ENCODE measurements around the gene WDR26.
A peak's percentile ranks its signal among the peaks of the same experiment; 100 is the strongest.
"Not testable (repeated sequence)": the region's sequence is repeated elsewhere in the genome, so short reads cannot be mapped to it uniquely, and the experiment has no call there.

Gene WDR26

DNA sequence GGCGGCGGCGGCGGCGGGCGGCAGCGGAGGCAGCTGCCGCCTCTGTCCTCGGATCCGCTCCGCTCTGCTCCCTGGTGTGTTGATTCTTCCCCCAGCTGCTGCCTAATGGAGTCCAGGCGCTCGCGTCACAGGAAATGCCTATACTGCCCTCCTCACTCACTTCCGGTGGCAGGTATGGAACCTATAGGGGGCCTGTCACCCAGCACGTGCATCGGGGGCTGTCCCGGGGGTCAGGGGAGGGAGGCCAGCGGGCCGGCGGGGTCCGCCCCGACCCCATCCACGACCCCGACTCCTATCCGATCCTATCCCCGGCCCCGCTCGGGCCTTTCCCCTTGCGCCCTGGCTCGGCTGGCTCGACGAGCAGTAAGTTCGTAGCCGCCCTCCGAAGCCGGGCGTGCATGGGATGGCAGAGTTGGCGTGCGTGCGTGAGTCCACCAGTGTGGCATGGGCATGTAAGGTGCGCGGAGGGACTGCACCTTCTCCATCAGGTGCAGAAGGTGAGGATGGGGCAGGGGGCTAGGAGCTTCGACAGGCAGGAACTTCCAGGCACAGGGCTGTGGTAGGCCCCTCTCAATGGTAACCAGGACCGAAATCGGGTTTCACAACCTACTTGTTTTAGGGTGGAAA, at the start of gene WDR26:
TSS of gene WDR26 (minus strand) at position 107 of the 627 bp plus-strand sequence.
- DNase-seq (ENCODE audit: low read depth in 2 of 2): peak; percentile 71 to 73

GRCh38 chr1:224483206-224483605, 48.6 kb upstream of the WDR26 start:
- not testable (repeated sequence) for DNase-seq (ENCODE audit: low read depth in 2 of 2)

GRCh38 chr1:224482619-224483018, 48.0 kb upstream of the WDR26 start:
- no peak for DNase-seq (ENCODE audit: low read depth in 2 of 2)

GRCh38 chr1:224481601-224482000, 47.0 kb upstream of the WDR26 start:
- DNase-seq (ENCODE audit: low read depth in 2 of 2): no peak

GRCh38 chr1:224480888-224481459, 46.4 kb upstream of the WDR26 start:
- DNase-seq (ENCODE audit: low read depth in 2 of 2): not testable (repeated sequence)

GRCh38 chr1:224480200-224480599, 45.6 kb upstream of the WDR26 start:
- not testable (repeated sequence) for DNase-seq (ENCODE audit: low read depth in 2 of 2)

- no peak for DNase-seq (ENCODE audit: low read depth in 2 of 2)
Measured at GRCh38 chr1:224472806-224473205, 38.2 kb upstream of the WDR26 start.

- no peak for DNase-seq (ENCODE audit: low read depth in 2 of 2)
Measured at GRCh38 chr1:224466154-224466553, 31.6 kb upstream of the WDR26 start.

DNA sequence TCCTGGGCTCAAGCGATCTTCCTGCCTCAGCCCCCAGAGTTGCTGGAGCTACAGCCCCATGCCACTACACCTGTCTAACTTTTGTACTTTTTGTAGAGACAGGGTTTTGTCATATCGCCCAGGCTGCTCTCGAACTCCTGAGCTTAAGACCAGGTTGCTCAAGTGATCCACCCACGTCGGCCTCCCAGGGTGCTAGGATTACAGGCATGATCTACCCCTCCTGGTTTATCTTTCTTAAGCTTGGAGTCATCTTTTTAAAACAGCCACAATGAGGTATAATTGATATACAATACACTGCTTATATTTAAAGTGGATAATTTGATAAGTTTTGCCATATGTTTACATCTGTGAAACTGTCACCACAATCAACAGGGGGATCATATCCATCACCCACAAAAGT, 25.4 kb upstream of the WDR26 start:
- DNase-seq (ENCODE audit: low read depth in 2 of 2): no peak

DNA sequence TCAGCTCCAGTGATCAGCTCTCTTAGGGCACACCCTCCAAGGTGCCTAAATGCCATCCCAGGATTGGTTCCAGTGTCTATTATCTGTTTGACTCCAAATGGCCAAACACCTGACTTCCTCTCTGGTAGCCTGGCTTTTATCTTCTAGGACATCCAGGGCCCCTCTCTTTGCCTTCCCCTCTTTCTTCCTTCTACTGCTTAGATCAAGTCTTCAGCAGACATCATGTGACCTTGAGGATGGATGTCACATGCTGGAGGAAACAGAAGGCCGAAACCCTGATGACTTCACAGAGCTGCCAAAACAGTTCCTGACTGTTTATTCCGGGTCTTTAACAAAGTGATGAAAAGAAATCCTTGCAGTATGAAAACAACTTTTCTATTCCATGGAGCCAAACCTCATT, 24.4 kb upstream of the WDR26 start:
- no peak for DNase-seq (ENCODE audit: low read depth in 2 of 2)

DNA sequence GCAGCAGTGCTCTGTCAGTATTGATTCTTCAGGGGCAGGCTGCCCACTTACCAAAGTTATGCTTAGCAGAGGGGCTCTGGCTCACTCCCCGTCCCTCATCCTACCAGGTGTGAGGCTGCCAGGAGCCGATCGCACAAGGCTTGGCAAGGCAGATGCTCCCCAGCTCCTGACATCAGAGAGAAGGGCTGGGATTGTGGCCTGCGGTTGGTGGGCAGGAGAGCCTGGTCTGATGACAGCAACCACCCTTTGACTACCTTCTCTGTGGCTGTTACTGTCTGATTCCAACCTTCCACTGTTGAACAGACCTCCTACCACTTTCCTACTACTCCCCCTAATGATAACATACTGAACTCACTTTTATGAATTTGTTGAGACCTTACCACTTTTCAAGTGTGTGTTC, 23.7 kb upstream of the WDR26 start:
- no peak for DNase-seq (ENCODE audit: low read depth in 2 of 2)

GRCh38 chr1:224457782-224458144, 23.2 kb upstream of the WDR26 start:
- no peak for DNase-seq (ENCODE audit: low read depth in 2 of 2)

GRCh38 chr1:224456637-224456953, 22.0 kb upstream of the WDR26 start:
- no peak for DNase-seq (ENCODE audit: low read depth in 2 of 2)

GRCh38 chr1:224454402-224455055, 19.9 kb upstream of the WDR26 start:
- DNase-seq (ENCODE audit: low read depth in 2 of 2): no peak

DNA sequence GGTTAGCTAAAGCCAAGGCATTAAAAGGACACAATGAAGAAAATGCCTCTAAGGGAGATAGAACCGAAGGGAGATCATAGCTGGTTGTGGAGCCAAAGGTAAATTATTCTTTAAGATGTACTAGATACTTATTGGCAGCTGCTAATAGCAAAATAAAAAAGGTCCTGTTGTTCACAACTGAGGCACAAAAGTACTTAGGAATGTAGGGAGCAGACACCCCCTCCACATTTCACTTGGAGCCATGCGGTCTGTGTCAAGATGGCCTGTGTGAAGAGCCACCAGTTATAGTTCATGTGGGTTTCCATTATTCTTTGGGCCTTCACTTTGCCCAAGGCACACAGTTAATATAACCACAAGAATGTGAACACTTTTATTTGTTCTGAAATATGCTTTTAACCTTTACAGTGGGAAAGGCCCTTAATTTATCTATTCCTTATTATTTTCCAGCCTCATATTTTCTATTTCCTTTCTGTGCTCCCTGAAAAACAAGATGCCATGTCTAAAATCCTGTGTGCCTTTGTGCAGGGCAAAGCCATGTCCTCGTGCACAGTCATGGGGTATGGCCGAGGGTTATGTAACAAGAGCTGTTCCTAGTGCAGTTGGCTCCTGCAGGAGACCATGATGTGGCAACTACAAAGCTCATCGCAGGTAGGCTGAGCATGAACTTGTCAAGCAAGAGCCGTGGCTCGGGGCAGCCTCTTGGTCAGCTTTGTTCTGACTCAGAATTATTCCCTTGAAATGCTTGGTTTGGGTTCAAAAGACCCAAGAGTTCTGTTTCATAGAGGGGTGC, 16.2 kb upstream of the WDR26 start:
- no peak for DNase-seq (ENCODE audit: low read depth in 2 of 2)

DNA sequence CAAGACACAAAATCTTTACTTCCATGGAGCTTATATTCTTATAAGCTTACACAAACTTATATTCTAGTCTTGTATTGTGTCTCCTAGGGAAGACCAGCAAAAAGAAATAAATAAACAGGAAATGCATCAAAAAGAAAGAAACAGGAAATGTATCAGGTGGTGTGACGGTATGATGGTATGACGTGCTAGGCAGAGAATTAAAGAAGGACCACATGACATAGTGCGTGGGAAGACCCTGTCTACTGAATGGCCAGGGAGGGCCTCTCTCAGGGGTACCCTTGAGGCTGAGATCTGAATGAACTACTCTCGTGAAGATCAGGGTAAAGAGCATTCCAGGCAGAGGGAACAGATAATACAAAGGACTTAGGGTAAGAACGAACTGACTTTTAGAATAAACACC, 15.6 kb upstream of the WDR26 start:
- DNase-seq (ENCODE audit: low read depth in 2 of 2): no peak

GRCh38 chr1:224448453-224449017, 13.9 kb upstream of the WDR26 start:
- DNase-seq (ENCODE audit: low read depth in 2 of 2): no peak

GRCh38 chr1:224447971-224448370, 13.4 kb upstream of the WDR26 start:
- DNase-seq (ENCODE audit: low read depth in 2 of 2): no peak

DNA sequence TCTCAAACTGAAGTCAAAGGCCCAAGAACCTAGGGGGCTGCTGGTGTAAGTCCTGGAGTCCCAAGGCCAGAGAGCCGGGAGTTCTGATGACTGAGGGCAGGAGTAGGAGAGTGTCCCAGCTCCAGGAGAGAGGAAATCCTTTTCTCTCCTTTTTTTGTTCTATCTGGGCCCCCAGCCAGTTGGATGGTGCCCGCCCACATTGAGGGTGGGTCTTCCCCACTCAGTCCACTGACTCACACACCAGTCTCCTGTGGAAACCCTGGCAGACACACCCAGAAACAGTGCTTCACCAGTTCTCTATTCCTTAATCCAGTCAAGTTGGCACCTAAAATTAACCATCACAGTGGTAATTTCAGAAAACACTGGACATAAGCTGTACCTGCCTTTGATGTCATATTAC, 12.7 kb upstream of the WDR26 start:
- DNase-seq (ENCODE audit: low read depth in 2 of 2): no peak

DNA sequence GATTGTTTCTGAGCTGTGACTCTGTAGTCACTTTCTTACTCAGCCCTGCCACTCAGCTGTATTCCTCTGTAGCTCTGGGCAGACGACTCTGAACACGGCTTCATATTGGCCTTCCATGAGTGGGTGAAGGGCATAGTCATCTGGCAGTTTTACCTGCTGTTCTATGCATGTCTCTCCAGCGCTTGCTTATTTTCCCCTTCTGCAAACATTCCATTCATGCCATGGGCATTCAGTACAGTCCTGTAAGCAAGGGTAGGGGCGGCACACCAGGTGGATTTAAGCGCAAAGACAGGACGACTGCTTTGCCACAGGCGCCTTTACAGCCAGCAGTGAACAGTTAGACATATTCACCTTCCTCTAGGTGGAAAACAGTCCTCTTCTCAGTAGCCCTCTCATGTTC, 4.4 kb upstream of the WDR26 start:
- DNase-seq (ENCODE audit: low read depth in 2 of 2): no peak

DNA sequence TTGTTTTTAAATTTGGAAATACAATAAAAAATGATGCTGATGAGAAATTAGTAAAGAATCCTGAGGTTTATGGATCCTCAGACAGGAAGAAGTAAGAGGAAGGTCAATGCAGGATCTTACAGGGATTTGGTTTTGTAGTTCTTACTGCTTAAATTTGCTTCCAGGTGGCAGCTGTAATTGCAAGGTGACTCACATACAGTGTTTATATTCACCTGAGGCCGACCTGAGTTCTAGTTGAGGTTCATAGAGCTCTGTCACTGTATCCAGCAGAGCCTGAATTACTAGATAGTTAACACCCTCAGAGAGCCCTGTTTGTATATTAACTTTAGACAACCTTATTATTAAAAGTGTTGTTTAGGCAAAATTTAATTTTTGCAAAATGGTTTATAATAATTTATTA, 1.4 kb upstream of the WDR26 start:
- DNase-seq (ENCODE audit: low read depth in 2 of 2): no peak

DNA sequence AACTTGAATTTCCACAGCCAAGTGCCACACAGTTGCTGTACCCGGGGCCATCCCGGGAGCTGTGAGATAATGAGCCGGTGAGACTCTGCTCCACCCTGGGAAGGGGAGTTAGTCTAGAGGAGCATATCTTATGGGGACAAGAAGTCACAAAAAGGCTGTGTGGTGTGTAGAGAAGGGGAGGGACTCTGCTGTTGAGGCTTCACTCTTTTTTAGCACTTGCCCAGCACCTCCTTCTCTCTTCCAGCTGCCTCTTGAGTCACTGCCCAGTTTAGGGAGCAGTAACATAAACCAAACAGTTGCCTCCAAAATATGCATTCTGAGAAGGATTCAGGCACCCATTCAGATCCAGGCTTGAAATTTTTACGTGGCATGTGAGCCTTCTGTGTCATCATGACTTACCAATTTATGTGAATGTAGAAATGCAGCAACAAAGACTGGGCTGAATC, 744 bp upstream of the WDR26 start:
- no peak for DNase-seq (ENCODE audit: low read depth in 2 of 2)
